Activated naive CD8-positive, alpha-beta T cell treated with anti-CD3 and anti-CD28 coated beads, Interleukin-2, amount 50 U/mL, for 24 hours (primary cell): ENCODE results near the gene GTPBP10.

Experiments used
- ATAC-seq: fragments of 150-1000 bp; cut with Tn5 transposase; one replicate; pipeline ENCODE4 v1.10.0; 2021
- DNase-seq: peaks from one replicate; pipeline ENCODE4 v3.0.0; 2021
- H3K27ac Mint-ChIP-seq: one replicate; pipeline ENCODE4 v1.8.0; 2021; ENCODE audit warnings: mild to moderate bottlenecking, mixed read lengths
- H3K27me3 Mint-ChIP-seq: one replicate; pipeline ENCODE4 v1.8.0; 2021; ENCODE audit warnings: mixed read lengths
- H3K36me3 Mint-ChIP-seq: one replicate; pipeline ENCODE4 v1.8.0; 2021; ENCODE audit warnings: low read depth, mixed read lengths
- H3K4me1 Mint-ChIP-seq: one replicate; pipeline ENCODE4 v1.8.0; 2021; ENCODE audit warnings: mixed read lengths
- H3K4me3 Mint-ChIP-seq: one replicate; pipeline ENCODE4 v1.8.0; 2021; ENCODE audit warnings: mild to moderate bottlenecking, moderate library complexity, mixed read lengths
- H3K9me3 Mint-ChIP-seq: one replicate; pipeline ENCODE4 v1.8.0; 2021; ENCODE audit warnings: mixed read lengths

GTPBP10 gene, protein sequence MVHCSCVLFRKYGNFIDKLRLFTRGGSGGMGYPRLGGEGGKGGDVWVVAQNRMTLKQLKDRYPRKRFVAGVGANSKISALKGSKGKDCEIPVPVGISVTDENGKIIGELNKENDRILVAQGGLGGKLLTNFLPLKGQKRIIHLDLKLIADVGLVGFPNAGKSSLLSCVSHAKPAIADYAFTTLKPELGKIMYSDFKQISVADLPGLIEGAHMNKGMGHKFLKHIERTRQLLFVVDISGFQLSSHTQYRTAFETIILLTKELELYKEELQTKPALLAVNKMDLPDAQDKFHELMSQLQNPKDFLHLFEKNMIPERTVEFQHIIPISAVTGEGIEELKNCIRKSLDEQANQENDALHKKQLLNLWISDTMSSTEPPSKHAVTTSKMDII

DNA sequence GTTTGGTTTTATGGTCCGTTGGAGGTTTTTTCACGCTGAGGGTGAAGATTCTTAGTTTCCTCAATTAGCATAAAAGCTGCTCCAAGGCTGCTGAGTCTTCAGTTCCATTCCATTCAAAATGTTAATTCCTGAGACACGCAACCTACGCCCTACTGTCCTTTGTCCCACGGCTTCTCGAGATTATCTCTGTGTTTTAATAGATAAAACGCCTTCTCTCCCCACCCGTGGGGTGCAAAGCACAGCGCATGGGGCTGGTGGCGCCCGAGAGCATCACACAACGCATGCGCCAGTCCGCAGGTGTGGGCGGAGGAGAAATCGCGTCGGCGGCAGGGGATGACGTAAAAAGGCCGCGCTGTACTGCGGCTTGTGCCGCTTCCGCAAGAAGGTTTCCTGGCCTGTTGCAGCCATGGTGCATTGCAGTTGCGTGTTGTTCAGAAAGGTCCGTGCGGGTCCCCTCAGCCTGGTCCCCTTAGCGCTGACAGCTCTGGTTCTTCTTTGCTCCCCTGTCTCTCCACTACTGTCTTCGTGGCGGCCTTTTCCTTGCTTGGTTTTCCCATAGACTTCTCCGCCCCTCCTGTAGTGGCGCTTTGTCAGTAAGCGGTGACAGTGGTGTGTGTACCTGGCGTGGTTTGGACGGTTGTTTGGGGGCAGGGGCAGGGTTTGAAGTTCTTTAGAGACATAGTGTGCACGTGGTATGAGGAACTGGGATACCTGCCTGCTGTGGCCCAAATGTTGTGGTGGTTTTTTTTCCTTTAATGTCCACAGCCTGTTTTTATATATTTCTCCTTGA lies at the start of gene GTPBP10:
GTPBP10 (plus strand) TSS at position 381 of the 790 bp plus-strand sequence; CDS start at position 407, 26 bp downstream.
- H3K27ac Mint-ChIP-seq = peak within 1 kb of the TSS; percentile 96
- DNase-seq (peak; percentile 96), ATAC-seq (peak; percentile 87)
- peak within 1 kb of the TSS; percentile 90 for H3K4me3 Mint-ChIP-seq
- H3K9me3 Mint-ChIP-seq = peaks cover 4% of the 10 kb centered on the region
- peaks cover 1% of the 10 kb centered on the region for H3K27me3 Mint-ChIP-seq
- peaks cover 24% of the 10 kb centered on the region for H3K36me3 Mint-ChIP-seq
- H3K4me1 Mint-ChIP-seq = peaks cover 48% of the 10 kb centered on the region

DNA sequence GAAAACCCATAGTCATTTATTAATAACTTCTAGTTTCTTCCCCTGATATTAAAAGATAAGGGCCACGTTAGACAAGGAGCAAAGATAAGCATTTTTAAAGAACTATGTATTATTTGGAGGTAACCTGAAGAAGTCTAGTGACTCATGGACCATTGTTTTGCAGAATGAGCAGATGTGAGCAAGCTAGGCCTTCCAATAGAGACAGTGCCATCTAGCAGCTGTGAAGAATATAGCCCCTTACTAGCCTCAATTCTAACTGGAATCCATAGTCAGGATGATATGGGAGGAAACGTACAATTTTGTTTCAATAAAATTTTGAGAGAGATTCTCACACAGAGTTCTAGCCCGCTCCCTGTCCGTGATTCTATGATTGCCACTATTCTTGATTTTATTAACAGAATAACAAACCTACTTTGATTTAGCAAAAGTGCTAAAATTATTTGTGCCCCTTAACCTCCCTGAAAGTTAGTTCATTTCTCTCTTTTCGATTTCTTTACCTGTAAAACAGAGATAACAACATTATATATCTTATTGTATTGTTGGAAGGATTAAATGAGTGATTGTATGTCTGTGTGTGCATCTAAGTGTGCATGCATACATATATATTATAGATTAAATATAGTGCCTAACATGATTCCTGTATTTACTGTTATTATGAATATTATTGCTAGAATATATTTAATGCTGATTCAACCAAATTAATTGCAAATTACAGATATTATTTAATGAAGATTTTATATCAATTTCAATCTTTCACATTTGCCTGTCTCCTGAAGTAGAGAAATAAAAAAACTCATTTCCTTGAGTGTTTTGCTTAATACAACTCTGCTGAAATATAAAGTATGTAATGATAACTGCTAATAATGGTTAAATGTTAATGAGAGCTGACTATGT lies 48.1 kb upstream of the GTPBP10 start:
- H3K4me1 Mint-ChIP-seq = no peaks in the 10 kb centered on the region
- peaks cover 2% of the 10 kb centered on the region for H3K36me3 Mint-ChIP-seq
- DNase-seq = no peak
- peaks cover 4% of the 10 kb centered on the region for H3K27me3 Mint-ChIP-seq
- ATAC-seq = peak; percentile 76
- H3K9me3 Mint-ChIP-seq = no peaks in the 10 kb centered on the region
- H3K4me3 Mint-ChIP-seq = no peak overlapping the region
- no peak overlapping the region for H3K27ac Mint-ChIP-seq

- Mint-ChIP-seq H3K36me3 (no peaks in the 10 kb centered on the region), H3K4me3 (no peak overlapping the region), H3K27me3 (no peaks in the 10 kb centered on the region), H3K4me1 (no peaks in the 10 kb centered on the region), H3K9me3 (no peaks in the 10 kb centered on the region), H3K27ac (no peak overlapping the region)
- ATAC-seq (no peak), DNase-seq (no peak)
These were observed 43.3 kb upstream of the GTPBP10 start for GRCh38 chr7:90303241-90303640.

GRCh38 chr7:90309872-90310271 lies 36.6 kb upstream of the GTPBP10 start:
- Mint-ChIP-seq H3K27me3 (peaks cover 4% of the 10 kb centered on the region), H3K9me3 (no peaks in the 10 kb centered on the region), H3K27ac (no peak overlapping the region), H3K36me3 (no peaks in the 10 kb centered on the region), H3K4me1 (no peaks in the 10 kb centered on the region), H3K4me3 (no peak overlapping the region)
- ATAC-seq (no peak), DNase-seq (no peak)

DNA sequence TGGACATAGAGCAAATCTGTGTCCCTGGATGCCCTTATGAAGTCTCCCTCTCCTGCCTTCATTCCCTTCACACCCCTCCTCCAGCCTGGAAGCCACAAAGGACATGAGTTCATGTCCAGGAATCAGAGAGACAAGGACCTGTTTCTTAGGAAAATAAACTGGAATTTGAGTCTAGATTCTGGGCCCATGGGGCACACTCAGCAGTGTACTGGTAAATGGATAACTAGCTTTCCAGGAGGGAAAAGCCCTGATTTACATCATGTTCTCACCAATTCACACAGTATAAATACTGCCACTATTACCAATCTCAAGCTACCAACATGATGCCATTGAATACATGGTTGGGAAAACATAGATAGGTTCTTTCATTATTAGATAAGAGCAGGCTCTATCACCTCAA lies 35.3 kb upstream of the GTPBP10 start:
- no peaks in the 10 kb centered on the region for H3K36me3 Mint-ChIP-seq
- ATAC-seq (no peak), DNase-seq (no peak)
- H3K27me3 Mint-ChIP-seq = peaks cover 7% of the 10 kb centered on the region
- no peaks in the 10 kb centered on the region for H3K4me1 Mint-ChIP-seq
- no peak overlapping the region for H3K27ac Mint-ChIP-seq
- H3K9me3 Mint-ChIP-seq = no peaks in the 10 kb centered on the region
- no peak overlapping the region for H3K4me3 Mint-ChIP-seq

DNA sequence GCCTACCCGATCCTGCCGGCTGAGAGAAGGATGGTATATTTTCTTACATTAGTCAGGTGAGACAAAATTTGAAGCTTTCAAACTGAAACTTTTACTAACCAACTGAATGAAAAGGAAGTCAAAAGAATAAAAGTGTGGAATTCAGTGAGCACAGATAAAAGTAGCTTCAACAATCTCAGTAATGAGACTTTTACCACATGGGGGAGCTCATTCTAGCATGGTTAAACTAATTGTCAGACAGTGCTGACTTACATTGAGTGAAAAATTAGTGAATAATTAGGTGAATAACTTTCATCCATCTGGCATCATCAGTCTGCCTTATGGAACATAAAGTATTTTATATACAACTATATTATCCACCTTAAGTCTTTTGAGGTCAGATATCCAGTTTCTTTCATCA lies 33.8 kb upstream of the GTPBP10 start:
- no peak for ATAC-seq
- Mint-ChIP-seq H3K27ac (no peak overlapping the region), H3K36me3 (no peaks in the 10 kb centered on the region), H3K9me3 (no peaks in the 10 kb centered on the region), H3K4me3 (no peak overlapping the region), H3K4me1 (no peaks in the 10 kb centered on the region), H3K27me3 (peaks cover 16% of the 10 kb centered on the region)
- DNase-seq = no peak

DNA sequence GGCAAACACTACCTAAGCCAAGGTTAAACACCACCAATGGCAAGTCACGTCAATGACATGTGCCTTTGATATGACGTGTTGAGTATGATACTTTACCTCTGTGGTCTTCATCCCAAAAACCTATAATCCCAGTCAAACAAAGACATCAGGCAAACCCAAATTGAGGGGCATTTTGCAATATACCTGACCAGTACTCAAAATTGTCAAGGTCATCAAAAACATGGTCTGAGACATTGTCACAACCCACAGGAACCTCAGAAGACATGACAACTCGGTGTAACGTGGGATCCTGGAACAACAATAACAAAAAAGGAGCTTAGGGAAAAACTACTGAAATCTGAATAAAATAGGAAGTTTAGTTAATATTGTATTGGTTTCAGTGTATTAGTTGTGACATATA lies 32.6 kb upstream of the GTPBP10 start:
- H3K36me3 Mint-ChIP-seq = no peaks in the 10 kb centered on the region
- no peaks in the 10 kb centered on the region for H3K4me1 Mint-ChIP-seq
- no peak overlapping the region for H3K4me3 Mint-ChIP-seq
- no peak overlapping the region for H3K27ac Mint-ChIP-seq
- no peaks in the 10 kb centered on the region for H3K9me3 Mint-ChIP-seq
- no peak for DNase-seq
- ATAC-seq = no peak
- peaks cover 20% of the 10 kb centered on the region for H3K27me3 Mint-ChIP-seq

DNA sequence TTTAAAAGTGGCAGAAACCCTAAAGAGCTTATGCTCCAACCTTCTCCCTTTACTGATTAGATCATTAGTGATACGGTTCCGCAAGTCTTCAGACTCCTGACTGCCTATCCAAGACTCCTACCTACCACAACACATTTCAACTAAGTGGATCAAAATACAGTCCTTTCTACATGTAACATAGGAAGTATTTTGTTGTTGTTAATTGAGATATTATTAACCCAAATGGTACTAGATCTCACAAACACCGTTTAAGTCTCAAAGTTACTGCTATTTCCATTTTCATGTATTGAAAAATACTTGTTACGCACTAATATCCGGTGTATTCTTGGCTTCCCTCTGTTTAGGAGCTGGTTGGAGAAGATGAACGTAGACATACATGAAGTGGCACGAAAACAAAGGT lies 26.5 kb upstream of the GTPBP10 start:
- no peak overlapping the region for H3K27ac Mint-ChIP-seq
- H3K9me3 Mint-ChIP-seq = no peaks in the 10 kb centered on the region
- peaks cover 55% of the 10 kb centered on the region for H3K27me3 Mint-ChIP-seq
- ATAC-seq (no peak), DNase-seq (no peak)
- no peaks in the 10 kb centered on the region for H3K36me3 Mint-ChIP-seq
- no peak overlapping the region for H3K4me3 Mint-ChIP-seq
- H3K4me1 Mint-ChIP-seq = peaks cover 4% of the 10 kb centered on the region

DNA sequence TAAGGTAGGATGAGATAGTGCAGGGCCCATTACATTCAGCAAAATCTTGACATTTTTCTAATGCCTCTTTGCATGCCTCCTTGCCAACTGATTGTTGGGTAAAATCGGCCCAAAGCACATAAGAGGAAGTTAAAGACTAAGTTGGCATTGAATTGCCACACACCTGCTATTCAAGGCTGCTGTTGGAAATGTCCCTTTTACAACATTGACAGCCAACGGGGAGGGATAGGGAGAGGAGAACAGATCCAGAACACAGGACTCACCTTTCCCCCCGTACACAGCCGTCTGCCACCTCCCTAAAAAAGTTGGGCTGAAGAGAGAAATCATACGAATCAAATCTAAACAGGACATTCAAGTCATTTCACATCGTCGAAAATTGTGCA lies 26.1 kb upstream of the GTPBP10 start:
- Mint-ChIP-seq H3K4me3 (no peak overlapping the region), H3K27me3 (peaks cover 53% of the 10 kb centered on the region)

DNA sequence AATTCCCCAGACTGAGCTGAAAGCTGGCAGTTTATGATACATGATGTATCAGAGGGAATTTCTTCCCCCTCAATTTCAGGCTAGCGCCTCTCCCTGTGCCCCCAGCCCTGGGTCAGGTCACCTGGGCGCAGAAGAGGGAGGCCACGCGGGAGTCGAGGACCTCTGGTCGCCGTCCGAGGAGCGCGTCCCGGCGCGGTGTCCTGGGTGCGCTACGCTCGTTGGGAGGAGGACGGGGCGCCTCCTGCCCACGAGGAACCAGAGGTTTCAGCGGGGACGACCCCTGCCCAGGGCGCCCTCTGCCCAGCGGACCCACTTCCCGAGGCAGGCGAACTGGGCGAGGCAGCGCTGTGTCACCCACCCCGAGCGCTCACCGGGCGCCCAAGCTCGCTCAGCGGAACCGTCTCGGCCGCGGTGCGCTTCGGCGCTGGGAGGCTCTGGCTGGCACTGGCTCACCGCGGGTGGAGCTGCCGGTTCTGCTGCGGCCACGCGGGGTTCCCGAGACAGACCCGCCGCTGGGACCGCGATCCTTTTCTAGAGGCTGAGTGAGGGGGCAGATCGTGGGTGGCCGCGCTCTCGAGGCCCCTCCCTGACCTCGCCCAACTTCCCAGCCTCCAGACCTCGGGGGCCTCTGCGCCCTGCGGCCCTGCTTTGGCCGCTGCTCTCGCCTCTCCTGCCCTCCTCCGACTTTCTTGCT lies 25.6 kb upstream of the GTPBP10 start, which contains the start of gene FAM237B:
FAM237B (minus strand) TSS at position 504 of the 694 bp plus-strand sequence. CDS start 1,556 bp downstream, outside the sequence.
- Mint-ChIP-seq H3K4me3 (no peak within 1 kb of the TSS), H3K9me3 (no peaks in the 10 kb centered on the region), H3K4me1 (peaks cover 4% of the 10 kb centered on the region), H3K27ac (no peak within 1 kb of the TSS), H3K27me3 (peaks cover 53% of the 10 kb centered on the region), H3K36me3 (no peaks in the 10 kb centered on the region)
- ATAC-seq (no peak), DNase-seq (no peak)

More for the DNA sequence above, 26.1 kb upstream of the GTPBP10 start:
- ATAC-seq (no peak), DNase-seq (no peak)
- Mint-ChIP-seq H3K27ac (no peak overlapping the region), H3K4me1 (peaks cover 4% of the 10 kb centered on the region), H3K36me3 (no peaks in the 10 kb centered on the region), H3K9me3 (no peaks in the 10 kb centered on the region)

GRCh38 chr7:90322837-90323236 lies 23.7 kb upstream of the GTPBP10 start:
- DNase-seq = no peak
- peaks cover 4% of the 10 kb centered on the region for H3K4me1 Mint-ChIP-seq
- ATAC-seq = no peak
- H3K27ac Mint-ChIP-seq = no peak overlapping the region
- H3K27me3 Mint-ChIP-seq = peaks cover 43% of the 10 kb centered on the region
- H3K36me3 Mint-ChIP-seq = no peaks in the 10 kb centered on the region
- H3K9me3 Mint-ChIP-seq = no peaks in the 10 kb centered on the region
- H3K4me3 Mint-ChIP-seq = no peak overlapping the region

- ATAC-seq (no peak), DNase-seq (no peak)
- peaks cover 20% of the 10 kb centered on the region for H3K27me3 Mint-ChIP-seq
These were observed 20.0 kb upstream of the GTPBP10 start for GRCh38 chr7:90326500-90326899.

DNA sequence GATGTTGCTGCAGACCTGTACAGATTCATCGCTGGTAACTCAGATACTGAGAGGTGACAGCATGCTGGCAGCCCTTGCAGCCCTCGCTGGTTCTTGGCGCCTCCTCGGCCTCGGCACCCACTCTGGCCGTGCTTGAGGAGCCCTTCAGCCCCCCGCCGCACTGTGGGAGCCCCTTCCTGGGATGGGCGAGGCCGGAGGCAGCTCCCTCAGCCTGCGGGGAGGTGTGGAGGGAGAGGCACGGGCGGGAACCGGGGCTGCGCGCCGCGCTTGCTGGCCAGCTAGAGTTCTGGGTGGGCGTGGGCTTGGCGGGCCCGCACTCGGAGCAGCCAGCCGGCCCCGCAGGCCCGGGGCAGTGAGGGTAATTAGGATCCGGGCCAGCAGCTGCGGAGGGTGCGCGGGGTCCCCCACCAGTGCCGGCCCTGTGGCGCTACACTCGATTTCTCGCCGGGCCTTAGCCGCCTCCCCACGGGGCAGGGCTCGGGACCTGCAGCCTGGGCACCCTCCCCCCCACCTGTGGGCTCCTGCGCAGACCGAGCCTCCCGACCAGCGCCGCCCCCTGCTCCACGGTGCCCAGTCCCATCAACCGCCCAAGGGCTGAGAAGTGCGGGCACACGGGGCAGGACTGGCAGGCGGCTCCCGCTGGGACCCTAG lies 12.2 kb upstream of the GTPBP10 start:
- DNase-seq = no peak
- ATAC-seq = no peak
- Mint-ChIP-seq H3K27me3 (peaks cover 4% of the 10 kb centered on the region), H3K27ac (no peak overlapping the region), H3K4me3 (no peak overlapping the region), H3K9me3 (no peaks in the 10 kb centered on the region), H3K4me1 (no peaks in the 10 kb centered on the region), H3K36me3 (no peaks in the 10 kb centered on the region)

More at GRCh38 chr7:90326500-90326899, 20.0 kb upstream of the GTPBP10 start:
- Mint-ChIP-seq H3K9me3 (no peaks in the 10 kb centered on the region), H3K4me3 (no peak overlapping the region), H3K36me3 (no peaks in the 10 kb centered on the region), H3K27ac (no peak overlapping the region), H3K4me1 (peaks cover 1% of the 10 kb centered on the region)
